Measurements from ENCODE around the gene IQSEC2. TPM values are rescaled to one million over a fixed set of nuclear protein-coding genes. Genes with fewer than 3 reads are reported as not detected.

The IQSEC2 gene
- total and polyA plus RNA-seq, 5 donors from 2014 or later = 0.15 to 0.42 (median 0.35) TPM; not detected in 1

DNA sequence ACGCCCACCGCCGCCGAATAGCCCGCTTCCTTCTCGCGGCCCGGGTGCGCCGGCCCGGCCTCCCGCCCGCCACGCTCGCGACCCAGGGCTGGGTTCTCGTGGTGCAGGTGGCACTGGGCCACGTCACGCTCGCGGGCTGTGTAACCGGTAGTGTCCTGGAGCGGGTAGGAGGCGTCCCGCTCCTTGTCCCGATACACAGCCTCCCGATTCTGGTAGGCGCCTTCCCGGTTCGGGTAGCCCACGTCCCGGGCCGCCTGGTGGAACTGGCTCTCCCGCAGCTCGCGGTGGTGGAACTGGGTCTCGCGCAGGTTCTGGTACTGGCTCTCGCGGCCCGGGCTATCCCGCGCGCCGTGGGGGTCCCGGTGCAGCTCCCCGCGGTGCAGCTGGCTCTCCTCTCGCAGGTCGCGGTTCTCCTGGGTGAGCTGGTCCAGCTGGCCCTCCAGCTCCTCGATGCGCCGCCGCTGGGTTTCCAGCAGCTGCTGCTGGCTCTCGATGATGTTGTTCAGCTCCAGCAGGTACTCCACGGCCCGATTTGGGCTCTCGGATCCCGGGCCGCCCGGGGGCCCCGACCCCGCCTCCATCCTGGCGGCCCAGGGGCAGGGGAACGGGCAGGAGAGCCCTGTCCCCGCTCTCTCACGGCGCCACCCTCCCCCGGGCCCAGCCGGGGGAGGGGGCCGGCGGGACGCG, 39.3 kb upstream of the IQSEC2 start:
- peaks cover 0 to 3% (median 0%) of the 10 kb centered on the region in 7 donors for H3K9me3 Mint-ChIP-seq
- Histone ChIP-seq H3K9me3 (ENCODE audit: control insufficient read depth in 2 of 2, low read length in 2 of 2) (no peaks in the 10 kb centered on the region), H3K27ac (ENCODE audit: insufficient read depth, low read length, poor library complexity, severe bottlenecking) (no peak overlapping the region), H3K4me1 (ENCODE audit: control insufficient read depth, insufficient read depth, low read length, poor library complexity, severe bottlenecking) (peaks cover 16% of the 10 kb centered on the region), H3K4me3 (ENCODE audit: low read depth, low read length) (no peak overlapping the region), H3K27me3 (ENCODE audit: control insufficient read depth, insufficient read depth, low read length) (peaks cover 17% of the 10 kb centered on the region), H3K36me3 (ENCODE audit: control insufficient read depth, insufficient read depth, low read length) (no peaks in the 10 kb centered on the region)
- ATAC-seq (ENCODE audit: low read depth in 2 of 2) (peak; percentile 48 to 49), DNase-seq (peak in 1 of 3 donors; percentile 2)
- no peaks in the 10 kb centered on the region for H3K36me3 Mint-ChIP-seq
- H3K4me1 Mint-ChIP-seq = peaks cover 0 to 25% (median 5%) of the 10 kb centered on the region in 4 donors
- H3K27ac Mint-ChIP-seq = no peak overlapping the region
- H3K4me3 Mint-ChIP-seq = peak overlapping the region in 1 of 4 donors; percentile 35
- peaks cover 61% of the 10 kb centered on the region for H3K27me3 Mint-ChIP-seq

DNA sequence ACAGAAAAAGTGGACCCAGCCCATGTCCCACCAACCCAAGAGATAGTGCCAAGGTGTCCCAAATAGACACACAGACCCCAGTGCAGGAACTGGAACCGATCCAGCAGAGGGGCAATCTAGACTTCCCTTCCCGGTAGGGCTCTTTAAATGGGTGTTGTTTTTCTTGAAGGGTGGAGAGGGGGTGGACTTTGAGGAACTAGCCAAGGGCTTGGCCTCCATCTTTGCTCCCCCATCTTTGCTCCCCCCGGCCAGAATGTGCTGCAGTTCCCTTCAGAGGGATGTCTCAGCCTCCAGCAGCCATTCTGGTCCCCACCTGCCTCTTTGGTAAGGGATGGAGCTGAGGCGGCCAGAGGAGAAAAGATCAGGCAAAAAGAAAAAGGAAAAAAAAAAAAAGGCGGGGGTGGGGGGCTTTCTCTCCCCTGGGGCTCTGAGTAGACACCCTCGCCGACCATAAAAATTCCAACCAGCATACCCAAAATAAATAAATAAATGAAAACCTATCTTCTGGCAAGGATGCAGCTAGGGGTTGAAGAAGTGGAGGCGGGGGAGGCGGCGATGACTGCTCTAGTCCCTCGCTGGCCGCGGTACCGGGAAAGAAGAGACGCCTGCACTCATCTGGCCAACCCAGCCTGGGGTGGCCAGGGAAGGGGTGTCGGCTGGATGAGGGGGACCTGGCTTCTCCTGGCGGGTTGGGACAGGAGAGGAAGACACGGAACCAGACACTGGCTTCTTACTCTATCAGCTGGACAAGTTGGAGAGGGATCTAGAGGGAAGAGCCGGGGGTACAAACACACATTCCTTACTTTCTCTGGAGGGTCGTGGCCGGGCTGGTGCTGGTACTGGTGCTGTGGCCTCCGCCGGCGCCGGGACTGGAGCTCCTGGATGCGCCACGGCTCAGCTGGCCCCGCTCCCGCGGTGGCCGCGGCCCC, 38.5 kb upstream of the IQSEC2 start:
- Histone ChIP-seq H3K4me3 (ENCODE audit: low read depth, low read length) (no peak overlapping the region), H3K27ac (ENCODE audit: insufficient read depth, low read length, poor library complexity, severe bottlenecking) (no peak overlapping the region), H3K4me1 (ENCODE audit: control insufficient read depth, insufficient read depth, low read length, poor library complexity, severe bottlenecking) (peaks cover 16% of the 10 kb centered on the region), H3K36me3 (ENCODE audit: control insufficient read depth, insufficient read depth, low read length) (no peaks in the 10 kb centered on the region), H3K27me3 (ENCODE audit: control insufficient read depth, insufficient read depth, low read length) (peaks cover 14% of the 10 kb centered on the region), H3K9me3 (ENCODE audit: control insufficient read depth in 2 of 2, low read length in 2 of 2) (no peaks in the 10 kb centered on the region)
- H3K36me3 Mint-ChIP-seq = no peaks in the 10 kb centered on the region
- peak overlapping the region; percentile 70 to 92 (median 81) for H3K4me3 Mint-ChIP-seq
- no peak for DNase-seq
- peaks cover 56% of the 10 kb centered on the region for H3K27me3 Mint-ChIP-seq
- H3K9me3 Mint-ChIP-seq = peaks cover 0 to 3% (median 0%) of the 10 kb centered on the region in 7 donors
- H3K27ac Mint-ChIP-seq = peak overlapping the region in 1 of 3 donors; percentile 52
- H3K4me1 Mint-ChIP-seq = peaks cover 0 to 25% (median 5%) of the 10 kb centered on the region in 4 donors
- no peak for ATAC-seq (ENCODE audit: low read depth in 2 of 2)

DNA sequence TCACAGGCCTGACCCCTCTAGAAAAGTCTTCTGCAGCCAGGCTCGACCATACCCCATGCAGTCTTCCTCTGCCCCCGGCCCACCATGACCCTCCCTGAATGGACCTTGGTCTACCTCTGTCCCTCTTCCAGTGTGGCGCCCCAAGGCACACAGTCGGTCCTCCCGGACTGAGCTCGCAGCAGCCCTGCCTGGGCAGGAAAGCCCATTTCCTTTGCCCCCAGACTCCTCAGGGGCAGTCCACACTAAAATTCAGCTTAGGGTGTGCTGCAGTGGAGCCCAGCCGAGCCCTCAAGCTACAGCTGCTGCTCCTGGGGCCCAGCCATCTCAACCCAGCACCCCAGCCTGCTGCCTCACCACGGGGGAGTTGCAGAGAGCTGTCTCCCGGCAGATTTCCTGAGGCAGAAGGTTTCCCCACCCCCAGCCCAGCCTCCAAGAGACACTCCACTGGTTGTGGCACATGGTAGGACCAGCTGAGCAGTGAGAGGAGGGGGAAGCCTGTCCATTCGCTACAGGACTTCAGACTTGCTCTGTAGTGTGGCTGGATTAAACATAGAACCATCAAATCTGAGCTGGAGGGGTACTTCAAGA, 37.5 kb upstream of the IQSEC2 start:
- H3K9me3 Mint-ChIP-seq = peaks cover 0 to 3% (median 0%) of the 10 kb centered on the region in 7 donors
- no peaks in the 10 kb centered on the region for H3K9me3 ChIP-seq (ENCODE audit: control insufficient read depth in 2 of 2, low read length in 2 of 2)
- no peaks in the 10 kb centered on the region for H3K36me3 ChIP-seq (ENCODE audit: control insufficient read depth, insufficient read depth, low read length)
- no peak overlapping the region for H3K4me3 Mint-ChIP-seq
- H3K27ac Mint-ChIP-seq = no peak overlapping the region
- DNase-seq (no peak), ATAC-seq (ENCODE audit: low read depth in 2 of 2) (no peak)
- no peak overlapping the region for H3K27ac ChIP-seq (ENCODE audit: insufficient read depth, low read length, poor library complexity, severe bottlenecking)
- H3K4me1 Mint-ChIP-seq = peaks cover 0 to 25% (median 5%) of the 10 kb centered on the region in 4 donors
- H3K4me3 ChIP-seq (ENCODE audit: low read depth, low read length) = no peak overlapping the region
- peaks cover 47% of the 10 kb centered on the region for H3K27me3 Mint-ChIP-seq
- peaks cover 12% of the 10 kb centered on the region for H3K27me3 ChIP-seq (ENCODE audit: control insufficient read depth, insufficient read depth, low read length)
- peaks cover 16% of the 10 kb centered on the region for H3K4me1 ChIP-seq (ENCODE audit: control insufficient read depth, insufficient read depth, low read length, poor library complexity, severe bottlenecking)
- H3K36me3 Mint-ChIP-seq = peaks cover 3% of the 10 kb centered on the region

DNA sequence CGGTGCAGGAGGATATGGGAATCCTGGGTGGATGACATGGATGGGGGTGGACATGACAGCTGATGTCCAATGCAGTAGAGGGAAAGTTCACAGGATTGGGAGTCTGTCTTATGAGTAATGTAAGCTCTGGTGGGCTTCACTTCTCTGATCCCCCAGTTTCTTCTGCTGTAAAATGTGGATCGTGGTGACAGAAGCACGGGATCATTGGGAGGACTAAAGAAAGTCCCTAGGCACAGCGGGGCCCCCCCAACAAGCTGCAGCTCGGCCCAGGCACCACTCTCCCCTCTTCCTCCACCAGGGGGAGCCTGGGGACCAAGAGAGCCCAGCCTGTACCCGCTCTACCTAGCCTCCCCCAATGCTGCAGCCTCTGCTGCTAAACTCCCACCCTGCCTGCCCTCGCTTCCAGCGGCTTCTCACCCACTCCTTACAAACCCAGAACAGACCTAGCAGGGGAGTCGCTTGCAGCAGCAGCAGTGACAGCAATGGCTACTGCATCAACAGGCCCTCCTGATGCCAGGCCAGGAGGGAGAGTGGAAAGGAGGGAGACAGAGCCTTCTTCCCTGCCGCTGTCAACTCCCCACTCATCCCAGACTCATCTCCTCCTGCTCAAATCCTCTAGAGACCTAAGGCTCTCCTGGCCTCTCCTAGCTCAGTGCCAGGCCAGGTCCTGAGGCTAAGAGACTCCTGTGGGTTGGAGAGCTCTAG, 36.1 kb upstream of the IQSEC2 start:
- Mint-ChIP-seq H3K36me3 (peaks cover 3% of the 10 kb centered on the region), H3K27me3 (peaks cover 39% of the 10 kb centered on the region), H3K9me3 (peaks cover 0 to 3% (median 0%) of the 10 kb centered on the region in 7 donors), H3K4me3 (peak overlapping the region in 1 of 4 donors; percentile 3), H3K27ac (no peak overlapping the region), H3K4me1 (peaks cover 0 to 25% (median 5%) of the 10 kb centered on the region in 4 donors)
- peaks cover 16% of the 10 kb centered on the region for H3K4me1 ChIP-seq (ENCODE audit: control insufficient read depth, insufficient read depth, low read length, poor library complexity, severe bottlenecking)
- ATAC-seq (ENCODE audit: low read depth in 2 of 2) = peak; percentile 76 to 77
- no peaks in the 10 kb centered on the region for H3K36me3 ChIP-seq (ENCODE audit: control insufficient read depth, insufficient read depth, low read length)
- no peak overlapping the region for H3K4me3 ChIP-seq (ENCODE audit: low read depth, low read length)
- H3K9me3 ChIP-seq (ENCODE audit: control insufficient read depth in 2 of 2, low read length in 2 of 2) = no peaks in the 10 kb centered on the region
- peak; percentile 48 to 72 (median 62) for DNase-seq
- H3K27me3 ChIP-seq (ENCODE audit: control insufficient read depth, insufficient read depth, low read length) = peaks cover 7% of the 10 kb centered on the region
- no peak overlapping the region for H3K27ac ChIP-seq (ENCODE audit: insufficient read depth, low read length, poor library complexity, severe bottlenecking)

DNA sequence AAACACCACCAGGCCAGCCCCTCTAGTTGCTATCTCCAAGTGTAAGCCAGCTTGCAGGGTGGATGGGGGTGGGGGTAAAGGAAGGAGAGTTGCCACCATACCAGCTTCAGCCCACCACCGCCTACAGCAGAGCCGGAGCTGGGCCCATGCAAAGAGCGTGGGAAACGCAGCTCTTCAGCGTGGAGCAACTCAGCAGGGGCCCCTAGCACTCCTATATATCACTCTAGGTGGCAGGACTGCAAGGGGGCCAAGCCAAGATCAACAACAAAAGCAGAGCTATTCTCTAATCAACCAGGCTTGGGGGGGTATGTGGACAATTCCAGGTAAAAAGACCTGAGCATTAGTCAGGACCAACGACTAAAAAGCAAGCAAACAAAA, 35.5 kb upstream of the IQSEC2 start:
- DNase-seq (no peak), ATAC-seq (ENCODE audit: low read depth in 2 of 2) (no peak)
- peaks cover 3% of the 10 kb centered on the region for H3K36me3 Mint-ChIP-seq
- H3K27me3 Mint-ChIP-seq = peaks cover 32% of the 10 kb centered on the region
- peaks cover 0 to 3% (median 0%) of the 10 kb centered on the region in 7 donors for H3K9me3 Mint-ChIP-seq
- no peak overlapping the region for H3K27ac ChIP-seq (ENCODE audit: insufficient read depth, low read length, poor library complexity, severe bottlenecking)
- H3K4me3 Mint-ChIP-seq = no peak overlapping the region
- no peaks in the 10 kb centered on the region for H3K9me3 ChIP-seq (ENCODE audit: control insufficient read depth in 2 of 2, low read length in 2 of 2)
- peaks cover 3% of the 10 kb centered on the region for H3K27me3 ChIP-seq (ENCODE audit: control insufficient read depth, insufficient read depth, low read length)
- no peak overlapping the region for H3K4me3 ChIP-seq (ENCODE audit: low read depth, low read length)
- peaks cover 0 to 21% (median 3%) of the 10 kb centered on the region in 4 donors for H3K4me1 Mint-ChIP-seq
- no peak overlapping the region for H3K27ac Mint-ChIP-seq
- peaks cover 16% of the 10 kb centered on the region for H3K4me1 ChIP-seq (ENCODE audit: control insufficient read depth, insufficient read depth, low read length, poor library complexity, severe bottlenecking)
- no peaks in the 10 kb centered on the region for H3K36me3 ChIP-seq (ENCODE audit: control insufficient read depth, insufficient read depth, low read length)

DNA sequence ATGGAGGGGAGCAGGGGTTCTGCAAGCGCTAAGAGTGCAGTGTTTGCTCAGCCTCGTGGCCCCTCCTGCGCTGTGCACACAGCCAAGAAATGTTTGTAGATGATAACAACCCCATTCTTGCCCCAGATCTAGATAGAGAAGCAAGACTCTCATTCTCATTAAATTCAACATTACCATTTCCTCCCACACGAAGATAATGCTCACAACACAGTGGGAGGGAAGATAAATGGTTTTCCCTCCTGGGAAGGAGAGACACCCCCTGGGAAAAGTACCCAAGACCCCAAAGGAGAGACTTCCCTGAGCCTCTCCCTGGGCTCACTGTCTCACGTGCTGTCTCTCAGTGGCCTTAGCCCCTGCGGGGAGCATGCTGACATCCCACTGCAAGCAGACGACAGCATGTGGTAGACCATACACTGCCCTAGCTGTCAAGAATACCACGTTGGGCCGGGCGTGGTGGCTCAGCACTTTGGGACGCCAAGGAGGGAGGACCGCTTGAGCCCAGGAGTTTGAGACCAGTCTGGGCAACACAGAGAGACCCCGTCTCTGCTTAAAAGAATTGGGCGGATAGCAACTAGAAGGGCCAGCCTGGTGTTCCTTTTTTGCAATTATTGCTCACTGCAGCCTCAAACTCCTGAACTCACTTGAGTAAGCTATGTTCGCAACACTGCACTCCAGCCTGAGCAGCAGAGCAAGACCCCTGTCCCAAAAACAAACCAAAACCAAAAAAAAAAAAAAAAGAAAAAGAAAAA, 34.9 kb upstream of the IQSEC2 start:
- Histone ChIP-seq H3K4me1 (ENCODE audit: control insufficient read depth, insufficient read depth, low read length, poor library complexity, severe bottlenecking) (peaks cover 16% of the 10 kb centered on the region), H3K9me3 (ENCODE audit: control insufficient read depth in 2 of 2, low read length in 2 of 2) (no peaks in the 10 kb centered on the region), H3K27me3 (ENCODE audit: control insufficient read depth, insufficient read depth, low read length) (no peaks in the 10 kb centered on the region), H3K27ac (ENCODE audit: insufficient read depth, low read length, poor library complexity, severe bottlenecking) (no peak overlapping the region), H3K4me3 (ENCODE audit: low read depth, low read length) (no peak overlapping the region), H3K36me3 (ENCODE audit: control insufficient read depth, insufficient read depth, low read length) (no peaks in the 10 kb centered on the region)
- Mint-ChIP-seq H3K9me3 (peaks cover 0 to 2% (median 0%) of the 10 kb centered on the region in 7 donors), H3K27ac (no peak overlapping the region), H3K36me3 (peaks cover 3% of the 10 kb centered on the region), H3K27me3 (peaks cover 26% of the 10 kb centered on the region), H3K4me3 (no peak overlapping the region), H3K4me1 (peaks cover 0 to 16% (median under 1%) of the 10 kb centered on the region in 4 donors)
- ATAC-seq (ENCODE audit: low read depth in 2 of 2) = no peak
- DNase-seq = no peak

Data from CD4-positive, CD25-positive, alpha-beta regulatory T cell (primary cell).